ENCODE measurements around the gene GPR84.

DNA sequence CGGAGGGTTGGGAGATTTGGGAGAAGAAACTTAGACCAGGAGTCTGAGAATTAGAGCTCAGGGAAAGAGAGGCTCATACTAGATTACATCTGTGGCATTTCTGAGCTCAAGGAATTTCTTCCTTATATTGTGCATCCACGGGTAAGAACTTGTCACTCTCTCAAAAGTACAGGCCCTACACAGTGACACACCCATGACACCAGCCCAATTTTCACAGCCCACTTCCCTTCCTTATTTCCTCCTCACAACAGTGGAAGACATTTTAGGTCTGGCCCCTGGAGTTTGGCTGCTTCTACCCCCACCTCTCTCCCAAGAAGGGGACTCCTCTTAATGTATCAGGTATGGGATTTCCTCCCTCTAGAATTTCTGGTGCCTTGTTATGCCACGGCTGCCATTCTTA, 29.5 kb upstream of the GPR84 start:
- TF ChIP-seq GATA2 (IDR thresholded peaks at IDR 0.05; ENCODE audit: low read depth, low read length) (no peak), GATA3 (IDR thresholded peaks at IDR 0.05; ENCODE audit: low read depth, low read length) (no peak)

All from SH-SY5Y (cell line).